ENCODE measurements around the gene LUZP2. TPM values are rescaled to one million over a fixed set of nuclear protein-coding genes. Genes with fewer than 3 reads are reported as not detected.

Gene LUZP2
- polyA plus RNA-seq, 1 donor from 2014 or later: 15.5 TPM

DNA sequence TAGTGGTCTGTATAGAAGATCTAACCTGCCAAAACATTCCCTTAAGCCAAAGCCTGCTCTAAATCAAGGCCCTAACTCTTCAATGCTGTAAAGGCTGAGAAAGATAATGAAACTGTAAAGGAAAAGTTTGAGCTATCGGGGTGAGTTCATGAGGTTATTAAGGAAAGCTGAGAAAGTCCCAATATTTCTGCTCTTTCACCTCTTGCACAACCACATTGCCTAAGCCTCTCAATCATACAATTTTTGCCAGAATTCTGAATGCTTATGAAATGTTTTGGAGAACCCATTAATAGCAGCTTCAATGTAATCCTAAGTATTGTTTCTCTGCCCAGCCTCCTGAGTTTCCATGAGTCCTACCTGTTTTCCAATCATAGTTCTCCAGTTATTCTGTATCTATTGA is 373.2 kb downstream of the LUZP2 start:
- H4K20me1 ChIP-seq (ENCODE audit: insufficient read depth): no peaks in the 10 kb centered on the region
- H2AFZ ChIP-seq (ENCODE audit: low read depth, low read length): no peak overlapping the region
- H3K9me2 ChIP-seq (ENCODE audit: insufficient read depth, low read length): no peaks in the 10 kb centered on the region
- TF ChIP-seq SMC3 (conservative IDR thresholded peaks at IDR 0.05; ENCODE audit: poor library complexity) (no peak), EZH2 (IDR thresholded peaks at IDR 0.05; ENCODE audit: borderline replicate concordance, insufficient read depth, low read length, poor library complexity, severe bottlenecking) (no peak), TAF1 (IDR thresholded peaks at IDR 0.05; ENCODE audit: low read depth) (no peak), MXI1 (conservative IDR thresholded peaks at IDR 0.05; ENCODE audit: poor library complexity, severe bottlenecking) (no peak), RAD21 (conservative IDR thresholded peaks at IDR 0.05) (no peak)
- TF ChIP-seq, protein P1, sequence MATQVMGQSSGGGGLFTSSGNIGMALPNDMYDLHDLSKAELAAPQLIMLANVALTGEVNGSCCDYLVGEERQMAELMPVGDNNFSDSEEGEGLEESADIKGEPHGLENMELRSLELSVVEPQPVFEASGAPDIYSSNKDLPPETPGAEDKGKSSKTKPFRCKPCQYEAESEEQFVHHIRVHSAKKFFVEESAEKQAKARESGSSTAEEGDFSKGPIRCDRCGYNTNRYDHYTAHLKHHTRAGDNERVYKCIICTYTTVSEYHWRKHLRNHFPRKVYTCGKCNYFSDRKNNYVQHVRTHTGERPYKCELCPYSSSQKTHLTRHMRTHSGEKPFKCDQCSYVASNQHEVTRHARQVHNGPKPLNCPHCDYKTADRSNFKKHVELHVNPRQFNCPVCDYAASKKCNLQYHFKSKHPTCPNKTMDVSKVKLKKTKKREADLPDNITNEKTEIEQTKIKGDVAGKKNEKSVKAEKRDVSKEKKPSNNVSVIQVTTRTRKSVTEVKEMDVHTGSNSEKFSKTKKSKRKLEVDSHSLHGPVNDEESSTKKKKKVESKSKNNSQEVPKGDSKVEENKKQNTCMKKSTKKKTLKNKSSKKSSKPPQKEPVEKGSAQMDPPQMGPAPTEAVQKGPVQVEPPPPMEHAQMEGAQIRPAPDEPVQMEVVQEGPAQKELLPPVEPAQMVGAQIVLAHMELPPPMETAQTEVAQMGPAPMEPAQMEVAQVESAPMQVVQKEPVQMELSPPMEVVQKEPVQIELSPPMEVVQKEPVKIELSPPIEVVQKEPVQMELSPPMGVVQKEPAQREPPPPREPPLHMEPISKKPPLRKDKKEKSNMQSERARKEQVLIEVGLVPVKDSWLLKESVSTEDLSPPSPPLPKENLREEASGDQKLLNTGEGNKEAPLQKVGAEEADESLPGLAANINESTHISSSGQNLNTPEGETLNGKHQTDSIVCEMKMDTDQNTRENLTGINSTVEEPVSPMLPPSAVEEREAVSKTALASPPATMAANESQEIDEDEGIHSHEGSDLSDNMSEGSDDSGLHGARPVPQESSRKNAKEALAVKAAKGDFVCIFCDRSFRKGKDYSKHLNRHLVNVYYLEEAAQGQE (IDR thresholded peaks at IDR 0.05; ENCODE audit: borderline replicate concordance): no peak
- TF ChIP-seq, protein P2, sequence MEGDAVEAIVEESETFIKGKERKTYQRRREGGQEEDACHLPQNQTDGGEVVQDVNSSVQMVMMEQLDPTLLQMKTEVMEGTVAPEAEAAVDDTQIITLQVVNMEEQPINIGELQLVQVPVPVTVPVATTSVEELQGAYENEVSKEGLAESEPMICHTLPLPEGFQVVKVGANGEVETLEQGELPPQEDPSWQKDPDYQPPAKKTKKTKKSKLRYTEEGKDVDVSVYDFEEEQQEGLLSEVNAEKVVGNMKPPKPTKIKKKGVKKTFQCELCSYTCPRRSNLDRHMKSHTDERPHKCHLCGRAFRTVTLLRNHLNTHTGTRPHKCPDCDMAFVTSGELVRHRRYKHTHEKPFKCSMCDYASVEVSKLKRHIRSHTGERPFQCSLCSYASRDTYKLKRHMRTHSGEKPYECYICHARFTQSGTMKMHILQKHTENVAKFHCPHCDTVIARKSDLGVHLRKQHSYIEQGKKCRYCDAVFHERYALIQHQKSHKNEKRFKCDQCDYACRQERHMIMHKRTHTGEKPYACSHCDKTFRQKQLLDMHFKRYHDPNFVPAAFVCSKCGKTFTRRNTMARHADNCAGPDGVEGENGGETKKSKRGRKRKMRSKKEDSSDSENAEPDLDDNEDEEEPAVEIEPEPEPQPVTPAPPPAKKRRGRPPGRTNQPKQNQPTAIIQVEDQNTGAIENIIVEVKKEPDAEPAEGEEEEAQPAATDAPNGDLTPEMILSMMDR (IDR thresholded peaks at IDR 0.05; ENCODE audit: poor library complexity, severe bottlenecking): no peak
- no peaks in the 10 kb centered on the region for H3F3A ChIP-seq (ENCODE audit: insufficient read depth, low read length, poor library complexity, severe bottlenecking)
- H3K9me3 ChIP-seq (ENCODE audit: low read length): no peaks in the 10 kb centered on the region
- H3K79me2 ChIP-seq (replicated peaks; ENCODE audit: insufficient read depth, low read length): no peaks in the 10 kb centered on the region
- H3K36me3 ChIP-seq (ENCODE audit: insufficient read depth, low read length): no peaks in the 10 kb centered on the region
- H3K27me3 ChIP-seq (ENCODE audit: insufficient read depth, low read depth, low read length): no peaks in the 10 kb centered on the region
- no peak overlapping the region for H3K9ac ChIP-seq (ENCODE audit: low read length)
- no peak overlapping the region for H3K4me3 ChIP-seq (ENCODE audit: low read length)
- no peak overlapping the region for H3K4me2 ChIP-seq (ENCODE audit: low read length)
- no peak overlapping the region for H3K27ac ChIP-seq (ENCODE audit: low read length)

DNA sequence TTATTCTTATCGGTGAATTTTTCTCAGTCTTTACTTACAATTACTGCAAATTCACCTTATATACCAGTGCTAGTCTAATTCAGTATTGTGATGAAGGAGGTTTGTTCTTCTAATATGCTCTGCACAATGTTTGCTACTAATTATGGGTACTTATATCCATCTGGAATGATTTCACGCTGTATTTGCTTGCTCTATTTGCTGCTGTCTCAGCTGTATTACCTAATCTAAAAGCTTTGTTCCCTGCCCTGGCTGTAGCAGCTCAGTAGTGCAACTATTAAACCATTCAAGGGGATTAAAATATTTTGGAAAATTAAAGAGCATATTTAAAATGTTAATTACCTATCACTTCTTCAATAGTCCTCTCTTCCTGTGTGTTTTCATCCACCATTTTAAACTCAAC is 375.3 kb downstream of the LUZP2 start:
- no peaks in the 10 kb centered on the region for H4K20me1 ChIP-seq (ENCODE audit: insufficient read depth)
- no peaks in the 10 kb centered on the region for H3K9me2 ChIP-seq (ENCODE audit: insufficient read depth, low read length)

More for the DNA sequence above, 375.3 kb downstream of the LUZP2 start:
- Histone ChIP-seq H3K27me3 (ENCODE audit: insufficient read depth, low read depth, low read length) (no peaks in the 10 kb centered on the region), H2AFZ (ENCODE audit: low read depth, low read length) (no peak overlapping the region), H3K9me3 (ENCODE audit: low read length) (no peaks in the 10 kb centered on the region), H3K9ac (ENCODE audit: low read length) (no peak overlapping the region), H3K4me2 (ENCODE audit: low read length) (no peak overlapping the region), H3K79me2 (replicated peaks; ENCODE audit: insufficient read depth, low read length) (no peaks in the 10 kb centered on the region), H3K4me3 (ENCODE audit: low read length) (no peak overlapping the region), H3F3A (ENCODE audit: insufficient read depth, low read length, poor library complexity, severe bottlenecking) (no peaks in the 10 kb centered on the region), H3K27ac (ENCODE audit: low read length) (no peak overlapping the region), H3K36me3 (ENCODE audit: insufficient read depth, low read length) (no peaks in the 10 kb centered on the region)
- TF ChIP-seq TAF1 (IDR thresholded peaks at IDR 0.05; ENCODE audit: low read depth) (no peak), SMC3 (conservative IDR thresholded peaks at IDR 0.05; ENCODE audit: poor library complexity) (no peak), RAD21 (conservative IDR thresholded peaks at IDR 0.05) (no peak), MXI1 (conservative IDR thresholded peaks at IDR 0.05; ENCODE audit: poor library complexity, severe bottlenecking) (no peak), EZH2 (IDR thresholded peaks at IDR 0.05; ENCODE audit: borderline replicate concordance, insufficient read depth, low read length, poor library complexity, severe bottlenecking) (no peak)
- TF ChIP-seq, protein P1 (IDR thresholded peaks at IDR 0.05; ENCODE audit: borderline replicate concordance): no peak

Data from neural cell (in vitro differentiated cells).